OCI-LY3 (cell line): ENCODE data around the gene NRG2.

Experiments
- H2AFZ ChIP-seq: fragments of 200-600, 300-600 bp; shearing (Covaris generic); 2 replicates; pipeline ENCODE4 v1.6.0; 2014; ENCODE audit warnings: antibody characterized with exemption, low read depth, low read length
- H3K27ac ChIP-seq: fragments of 200-600, 300-600 bp; sonication (generic); 2 replicates; pipeline ENCODE4 v1.5.1; 2014; ENCODE audit warnings: mild to moderate bottlenecking, low read length, moderate library complexity, mixed read lengths
- H3K27me3 ChIP-seq: fragments of 200-600, 300-600 bp; sonication (generic); 2 replicates; pipeline ENCODE4 v1.6.1; 2014; ENCODE audit warnings: low read depth, low read length, mixed read lengths
- H3K36me3 ChIP-seq: fragments of 200-600, 300-600 bp; sonication (generic); replicated peaks from 2 replicates; pipeline ENCODE3; 2014; ENCODE audit warnings: low read depth, low read length, mixed read lengths
- H3K4me1 ChIP-seq: fragments of 300-600, 200-600 bp; sonication (generic); 2 replicates; pipeline ENCODE4 v1.6.1; 2014; ENCODE audit warnings: low read length, mixed read lengths
- H3K4me2 ChIP-seq: fragments of 200-600, 300-600 bp; sonication (generic); 2 replicates; pipeline ENCODE4 v1.6.1; 2014; ENCODE audit warnings: low read length, mixed read lengths
- H3K4me3 ChIP-seq: fragments of 300-600, 200-600 bp; sonication (generic); 2 replicates; pipeline ENCODE4 v1.5.1; 2014; ENCODE audit warnings: antibody characterized with exemption, mild to moderate bottlenecking, low read length, moderate library complexity
- H3K79me2 ChIP-seq: fragments of 300-600, 200-600 bp; shearing (Covaris generic); 2 replicates; pipeline ENCODE4 v1.6.1; 2014; ENCODE audit warnings: mild to moderate bottlenecking, low read length, mixed read lengths
- H3K9ac ChIP-seq: fragments of 300-600, 200-600 bp; shearing (Covaris generic); 2 replicates; pipeline ENCODE4 v1.6.0; 2014; ENCODE audit warnings: mild to moderate bottlenecking, low read length, moderate library complexity
- H3K9me3 ChIP-seq: fragments of 200-600, 300-600 bp; shearing (Covaris generic); 2 replicates; pipeline ENCODE4 v1.6.1; 2014; ENCODE audit warnings: low read length, mixed read lengths; ENCODE audit not compliant: insufficient read depth
- H4K20me1 ChIP-seq: fragments of 200-600, 300-600 bp; sonication (generic); 2 replicates; pipeline ENCODE4 v1.6.1; 2016; ENCODE audit warnings: low read length, mixed read lengths; ENCODE audit not compliant: insufficient read depth
- CTCF ChIP-seq: fragments of 200-600, 300-600 bp; sonication (generic); IDR thresholded peaks from 2 replicates; pipeline ENCODE4 v1.5.1; 2014; ENCODE audit warnings: antibody characterized with exemption, low read length, low read depth
- EZH2phosphoT487 ChIP-seq: fragments of 200-600 bp; shearing (Covaris generic); IDR thresholded peaks from 2 replicates; pipeline ENCODE4 v1.6.1; 2018; ENCODE audit warnings: antibody characterized with exemption, mixed run types, low read depth

Gene NRG2

DNA sequence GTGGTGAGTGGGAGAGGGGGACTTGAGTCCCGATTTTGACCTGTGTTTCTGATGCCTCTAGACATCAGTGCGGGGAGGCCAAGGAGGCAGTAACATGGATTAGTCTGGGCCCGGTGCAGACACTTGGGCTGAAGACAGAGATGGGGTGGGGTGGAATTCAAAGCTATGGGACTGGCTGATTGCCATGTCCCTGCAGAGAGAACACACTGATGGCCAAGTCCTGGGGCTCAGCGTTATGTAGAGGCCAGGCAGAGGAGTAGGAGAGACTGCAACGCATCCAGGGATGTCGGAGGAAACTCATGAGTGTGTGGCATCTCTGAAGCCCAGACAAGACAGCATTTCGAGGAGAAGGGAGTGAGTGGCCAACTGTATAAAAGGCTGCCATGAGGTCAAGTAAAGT is 217.4 kb downstream of the NRG2 start:
- Histone ChIP-seq H3K36me3 (no peaks in the 10 kb centered on the region), H2AFZ (no peak overlapping the region), H3K4me3 (no peak overlapping the region), H3K27me3 (no peaks in the 10 kb centered on the region), H3K79me2 (no peaks in the 10 kb centered on the region), H3K9ac (no peak overlapping the region), H3K4me1 (no peaks in the 10 kb centered on the region), H3K4me2 (no peak overlapping the region), H3K9me3 (no peaks in the 10 kb centered on the region), H4K20me1 (no peaks in the 10 kb centered on the region), H3K27ac (no peak overlapping the region)
- TF ChIP-seq CTCF (no peak), EZH2phosphoT487 (no peak)

DNA sequence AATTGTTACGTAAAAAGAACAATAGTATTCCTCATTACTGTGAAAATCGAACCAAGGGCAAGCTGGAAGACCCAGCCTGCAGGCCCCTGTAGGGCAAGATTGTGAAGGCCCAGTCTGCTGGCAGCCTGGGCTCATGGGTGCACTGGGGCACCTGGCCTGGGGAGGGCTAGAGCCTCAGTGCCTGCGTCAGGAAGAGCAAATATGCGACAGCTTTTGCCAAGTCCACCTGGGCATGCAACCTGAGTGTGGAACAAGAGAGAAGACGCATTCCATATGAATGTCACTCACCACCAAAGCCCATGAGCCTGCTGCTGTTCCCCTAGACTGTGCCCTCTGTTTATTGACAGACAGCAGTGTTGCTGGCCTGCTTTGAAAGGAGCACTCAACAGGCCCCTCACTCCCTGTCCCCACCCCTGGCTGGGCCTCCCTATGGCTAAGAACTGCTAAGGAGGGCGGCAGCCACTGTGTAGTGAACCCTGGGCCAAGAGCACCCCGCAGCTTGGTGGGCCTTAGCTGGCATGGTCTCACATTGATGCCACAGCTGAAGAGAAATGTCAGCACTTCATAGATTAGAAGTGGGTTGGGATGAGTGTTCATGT is 219.2 kb downstream of the NRG2 start:
- no peaks in the 10 kb centered on the region for H3K79me2 ChIP-seq
- no peaks in the 10 kb centered on the region for H3K4me1 ChIP-seq
- H3K4me3 ChIP-seq: no peak overlapping the region
- peaks cover 7% of the 10 kb centered on the region; the same call in 1 of the 2 replicates for H3K27me3 ChIP-seq
- H3K9ac ChIP-seq: no peak overlapping the region
- no peak overlapping the region for H2AFZ ChIP-seq
- H4K20me1 ChIP-seq: no peaks in the 10 kb centered on the region
- no peaks in the 10 kb centered on the region for H3K9me3 ChIP-seq
- H3K36me3 ChIP-seq: no peaks in the 10 kb centered on the region
- H3K27ac ChIP-seq: no peak overlapping the region
- no peak for TF ChIP-seq CTCF
- TF ChIP-seq EZH2phosphoT487: no peak
- no peak overlapping the region for H3K4me2 ChIP-seq

GRCh38 chr5:139822553-139823425 is 220.3 kb downstream of the NRG2 start:
- Histone ChIP-seq H2AFZ (no peak overlapping the region), H3K4me2 (no peak overlapping the region), H3K9me3 (no peaks in the 10 kb centered on the region), H3K27me3 (peaks cover 7% of the 10 kb centered on the region; the same call in 1 of the 2 replicates), H3K27ac (no peak overlapping the region), H3K36me3 (no peaks in the 10 kb centered on the region), H3K9ac (no peak overlapping the region), H3K79me2 (no peaks in the 10 kb centered on the region), H4K20me1 (no peaks in the 10 kb centered on the region), H3K4me1 (no peaks in the 10 kb centered on the region), H3K4me3 (no peak overlapping the region)
- TF ChIP-seq EZH2phosphoT487 (no peak), CTCF (no peak)

- H3K4me3 ChIP-seq: no peak overlapping the region
- no peaks in the 10 kb centered on the region for H3K4me1 ChIP-seq
- peaks cover 7% of the 10 kb centered on the region; the same call in 1 of the 2 replicates for H3K27me3 ChIP-seq
- H4K20me1 ChIP-seq: no peaks in the 10 kb centered on the region
- TF ChIP-seq EZH2phosphoT487 (no peak), CTCF (no peak)
- no peak overlapping the region for H2AFZ ChIP-seq
- no peaks in the 10 kb centered on the region for H3K36me3 ChIP-seq
- H3K4me2 ChIP-seq: no peak overlapping the region
- no peak overlapping the region for H3K27ac ChIP-seq
- H3K9me3 ChIP-seq: no peaks in the 10 kb centered on the region
- H3K79me2 ChIP-seq: no peaks in the 10 kb centered on the region
- H3K9ac ChIP-seq: no peak overlapping the region
Measured at GRCh38 chr5:139821806-139822552, 221.1 kb downstream of the NRG2 start.
